Prostate gland (tissue), 2 donors: ENCODE results near the gene DAD1. TPM values are rescaled to one million over a fixed set of nuclear protein-coding genes. Genes with fewer than 3 reads are reported as not detected.
A peak's percentile ranks its signal among the peaks of the same experiment; 100 is the strongest.

Experiments used
- DNase-seq: peaks from one replicate; pipeline ENCODE4 v3.0.0-alpha.2; 2019; ENCODE audit warnings: low spot score
- H3K27ac ChIP-seq, 2 donors: fragments of 200-600 bp; sonication (generic); 2 replicates each; pipeline ENCODE4 v1.5.1; 2017 to 2019
- H3K27me3 ChIP-seq: fragments of 200-600 bp; sonication (generic); replicated peaks from 2 replicates; pipeline ENCODE4 v1.5.1; 2019; ENCODE audit not compliant: insufficient read depth
- H3K36me3 ChIP-seq, 2 donors: fragments of 200-600 bp; sonication (generic); 1 replicate in 1 of 2; 2 replicates in 1 of 2; pipeline versions ENCODE4 v1.5.1 to v1.8.1; 2017 to 2019
- H3K4me1 ChIP-seq: fragments of 200-600 bp; sonication (generic); replicated peaks from 2 replicates; pipeline ENCODE4 v1.5.1; 2019
- H3K4me3 ChIP-seq, 2 donors: fragments of 200-600 bp; sonication (generic); 2 replicates each; pipeline ENCODE4 v1.5.1; 2017 to 2019
- H3K9me3 ChIP-seq: fragments of 200-600 bp; sonication (generic); 2 replicates; pipeline ENCODE4 v1.5.1; 2017
- POLR2A ChIP-seq: fragments of 450-650 bp; IDR thresholded peaks from one replicate; pipeline ENCODE4 v1.6.1; 2016; ENCODE audit warnings: antibody characterized with exemption, mild to moderate bottlenecking
- POLR2AphosphoS5 ChIP-seq: sonication (generic); formaldehyde crosslinking; IDR thresholded peaks from one replicate; pipeline ENCODE4 v1.6.1; 2017; ENCODE audit warnings: antibody characterized with exemption
- WGBS: methylation state at CpG from one replicate; pipeline ENCODE4 v1.1.5; 2018; 5-methylcytosine and 5-hydroxymethylcytosine counted together
- intact Hi-C: fragments of 100-400 bp; cut with DNase I; formaldehyde crosslinking; loops from one replicate; pipeline ENCODE4 v1.14.2; 2022
- total RNA-seq, 2 donors: library from RNA; depleted of rRNA; stranded (reverse); fragments of >200 nt; gene quantifications; one replicate each; pipeline ENCODE4 v1.1.0, GENCODE V29; 2016
- TF ChIP-seq, protein P1 (sequence below), 4 experiments: fragments of 200-600 bp in 2 of 4; fragments of 450-650 bp in 2 of 4; sonication (generic) in 2 of 4; IDR thresholded peaks; 1 replicate in 3 of 4; 2 replicates in 1 of 4; pipeline ENCODE4 v1.5.1; 2016 to 2019; ENCODE audit warnings: antibody characterized with exemption in 4 of 4, mild to moderate bottlenecking in 2 of 4, moderate library complexity in 2 of 4

DAD1 gene
- total RNA-seq, 2 donors from 2014 or later = 231 to 289 TPM

DNA sequence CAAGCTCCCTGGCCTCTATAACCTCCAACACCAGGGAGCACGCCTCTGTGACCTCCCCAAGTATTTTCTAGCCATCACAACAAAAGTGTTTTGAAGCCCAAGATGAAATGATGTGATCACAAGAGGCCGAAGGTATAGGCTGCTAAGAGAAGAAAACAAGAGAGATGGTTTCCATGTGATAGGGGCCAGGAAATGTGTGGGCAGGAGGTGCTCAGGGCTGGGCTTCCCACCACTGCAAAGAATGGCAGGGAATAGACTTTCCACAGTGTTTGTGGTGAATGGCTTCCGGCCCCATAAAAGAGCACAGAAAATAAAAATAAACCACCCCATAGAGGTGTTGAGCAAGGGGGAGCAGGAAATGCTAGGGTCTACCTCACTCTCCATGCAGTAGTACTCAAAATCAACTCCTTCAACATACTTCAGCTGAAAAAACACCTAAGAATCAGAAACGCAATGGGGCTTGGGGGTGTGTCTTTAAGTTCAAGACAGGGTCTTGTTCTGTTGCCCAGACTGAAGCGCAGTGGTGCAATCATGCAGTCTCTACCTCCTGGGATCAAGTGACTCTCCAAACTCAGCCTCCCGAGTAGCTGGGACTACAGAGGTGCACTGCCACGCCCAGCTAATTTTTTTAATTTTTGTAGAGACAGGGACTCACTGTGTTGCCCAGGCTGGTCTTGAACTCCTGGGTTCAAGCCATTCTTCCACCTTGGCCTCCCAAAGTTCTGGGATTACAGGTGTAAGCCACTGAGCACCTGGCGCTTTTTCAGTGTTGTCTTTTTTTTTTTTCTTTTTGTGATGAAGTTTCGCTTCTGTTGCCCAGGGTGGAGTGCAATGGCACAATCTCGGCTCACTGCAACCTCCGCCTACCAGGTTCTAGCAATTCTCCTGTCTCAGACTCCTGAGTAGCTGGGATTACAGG is 27.1 kb downstream of the DAD1 start:
- Histone ChIP-seq H3K36me3 (no peaks in the 10 kb centered on the region), H3K4me1 (no peaks in the 10 kb centered on the region), H3K4me3 (no peak overlapping the region), H3K9me3 (no peaks in the 10 kb centered on the region), H3K27me3 (no peaks in the 10 kb centered on the region), H3K27ac (no peak overlapping the region)
- DNase-seq = no peak
- TF ChIP-seq, protein P1, sequence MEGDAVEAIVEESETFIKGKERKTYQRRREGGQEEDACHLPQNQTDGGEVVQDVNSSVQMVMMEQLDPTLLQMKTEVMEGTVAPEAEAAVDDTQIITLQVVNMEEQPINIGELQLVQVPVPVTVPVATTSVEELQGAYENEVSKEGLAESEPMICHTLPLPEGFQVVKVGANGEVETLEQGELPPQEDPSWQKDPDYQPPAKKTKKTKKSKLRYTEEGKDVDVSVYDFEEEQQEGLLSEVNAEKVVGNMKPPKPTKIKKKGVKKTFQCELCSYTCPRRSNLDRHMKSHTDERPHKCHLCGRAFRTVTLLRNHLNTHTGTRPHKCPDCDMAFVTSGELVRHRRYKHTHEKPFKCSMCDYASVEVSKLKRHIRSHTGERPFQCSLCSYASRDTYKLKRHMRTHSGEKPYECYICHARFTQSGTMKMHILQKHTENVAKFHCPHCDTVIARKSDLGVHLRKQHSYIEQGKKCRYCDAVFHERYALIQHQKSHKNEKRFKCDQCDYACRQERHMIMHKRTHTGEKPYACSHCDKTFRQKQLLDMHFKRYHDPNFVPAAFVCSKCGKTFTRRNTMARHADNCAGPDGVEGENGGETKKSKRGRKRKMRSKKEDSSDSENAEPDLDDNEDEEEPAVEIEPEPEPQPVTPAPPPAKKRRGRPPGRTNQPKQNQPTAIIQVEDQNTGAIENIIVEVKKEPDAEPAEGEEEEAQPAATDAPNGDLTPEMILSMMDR (IDR thresholded peaks at IDR 0.05) = no peak
- TF ChIP-seq POLR2AphosphoS5 (no peak), POLR2A (no peak)
- intact Hi-C loops = no loop called here
- 66% methylated on average over 11 of the region's 11 CpGs for WGBS

DNA sequence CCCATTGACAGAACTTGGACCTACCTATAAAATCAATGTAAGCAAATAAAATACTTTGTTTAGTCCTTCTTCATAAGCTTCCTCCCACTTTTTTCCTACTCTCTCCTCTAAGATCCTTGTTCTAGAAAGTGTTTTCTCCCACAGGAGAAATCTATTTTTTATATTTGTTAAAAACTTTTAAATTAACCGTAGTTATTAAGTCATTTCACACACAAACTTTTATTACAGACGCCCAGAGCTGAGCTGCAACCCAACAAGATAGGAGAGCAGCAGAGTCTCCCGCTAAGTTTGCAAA is 27.7 kb downstream of the DAD1 start:
- H3K4me1 ChIP-seq = no peaks in the 10 kb centered on the region
- H3K4me3 ChIP-seq = no peak overlapping the region
- no peak for DNase-seq
- H3K27ac ChIP-seq = no peak overlapping the region
- H3K36me3 ChIP-seq = no peaks in the 10 kb centered on the region
- intact Hi-C loops = no loop called here
- 32% methylated on average over 3 of the region's 3 CpGs for WGBS
- no peaks in the 10 kb centered on the region for H3K9me3 ChIP-seq
- no peak for TF ChIP-seq POLR2AphosphoS5
- TF ChIP-seq, protein P1 (IDR thresholded peaks at IDR 0.05) = peak in 1 of 4 experiments; percentile 3
- TF ChIP-seq POLR2A = no peak
- no peaks in the 10 kb centered on the region for H3K27me3 ChIP-seq

DNA sequence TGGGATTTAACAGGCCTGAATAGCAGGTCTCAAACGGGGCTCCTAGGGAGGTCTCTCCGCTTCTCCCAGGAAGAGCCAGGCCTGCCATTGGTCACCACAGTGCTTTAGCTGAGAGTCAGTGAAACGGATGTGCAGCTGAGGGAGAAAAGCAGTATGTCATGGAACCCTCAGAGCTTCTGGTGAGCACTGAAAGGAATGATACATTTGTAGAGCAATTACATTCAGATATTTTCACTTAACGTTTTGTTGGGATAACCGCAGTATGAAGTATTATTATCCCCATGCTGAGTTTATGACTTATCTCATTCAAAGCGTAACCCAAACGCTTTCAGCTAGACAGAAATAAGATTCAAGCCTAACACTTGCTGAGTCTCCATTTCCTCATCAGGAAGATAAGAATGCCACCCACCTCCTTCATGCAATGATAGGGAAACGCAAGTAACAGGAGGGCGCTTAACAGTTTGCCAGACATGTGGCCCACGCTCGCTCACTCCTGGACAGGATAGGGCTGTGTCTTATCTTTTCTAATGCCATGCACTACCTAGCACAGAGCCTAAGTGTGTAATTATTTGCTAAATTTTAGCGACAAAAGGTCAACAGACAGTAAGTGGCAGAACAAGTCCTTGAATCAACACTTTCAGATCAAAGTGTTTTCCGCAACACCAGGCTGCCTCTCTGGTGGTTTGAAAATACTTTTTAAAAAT is 28.2 kb downstream of the DAD1 start:
- Histone ChIP-seq H3K9me3 (no peaks in the 10 kb centered on the region), H3K27ac (no peak overlapping the region), H3K27me3 (no peaks in the 10 kb centered on the region), H3K4me1 (no peaks in the 10 kb centered on the region), H3K4me3 (no peak overlapping the region), H3K36me3 (no peaks in the 10 kb centered on the region)
- WGBS = 42% methylated on average over 13 of the region's 13 CpGs
- peak; percentile 47 for DNase-seq
- intact Hi-C loops = no loop called here
- TF ChIP-seq POLR2A (no peak), POLR2AphosphoS5 (peak; percentile 76)

DNA sequence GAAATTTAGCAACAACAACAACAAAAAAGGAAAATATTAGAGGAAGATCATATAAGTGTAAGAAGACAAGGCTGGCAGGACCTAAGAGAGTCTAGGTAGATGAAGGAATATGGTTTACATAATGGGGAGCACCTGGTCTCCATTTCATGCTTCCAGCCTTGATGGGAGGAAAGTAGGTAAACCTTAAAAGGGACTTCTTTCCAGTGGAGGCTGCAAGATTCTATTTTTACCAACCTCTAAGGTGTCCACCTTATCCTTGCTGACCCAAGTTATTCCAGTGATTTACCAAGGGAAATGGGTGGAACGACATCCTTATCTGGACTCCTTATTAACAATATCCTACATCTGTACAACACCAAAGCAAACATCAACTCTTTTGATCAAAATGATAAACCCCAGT is 30.0 kb downstream of the DAD1 start:
- intact Hi-C loops = loop anchor here (5.0 kb wide), 2 partner anchors 167 to 293 kb away; no protein-coding TSS in a partner anchor
- no peak for TF ChIP-seq POLR2AphosphoS5
- TF ChIP-seq, protein P1 (IDR thresholded peaks at IDR 0.05) = no peak
- no peak for TF ChIP-seq POLR2A
- DNase-seq = no peak
- Histone ChIP-seq H3K27ac (no peak overlapping the region), H3K4me3 (no peak overlapping the region), H3K9me3 (no peaks in the 10 kb centered on the region), H3K36me3 (no peaks in the 10 kb centered on the region), H3K27me3 (no peaks in the 10 kb centered on the region), H3K4me1 (no peaks in the 10 kb centered on the region)
- 67% methylated on average over 1 of the region's 1 CpG for WGBS

DNA sequence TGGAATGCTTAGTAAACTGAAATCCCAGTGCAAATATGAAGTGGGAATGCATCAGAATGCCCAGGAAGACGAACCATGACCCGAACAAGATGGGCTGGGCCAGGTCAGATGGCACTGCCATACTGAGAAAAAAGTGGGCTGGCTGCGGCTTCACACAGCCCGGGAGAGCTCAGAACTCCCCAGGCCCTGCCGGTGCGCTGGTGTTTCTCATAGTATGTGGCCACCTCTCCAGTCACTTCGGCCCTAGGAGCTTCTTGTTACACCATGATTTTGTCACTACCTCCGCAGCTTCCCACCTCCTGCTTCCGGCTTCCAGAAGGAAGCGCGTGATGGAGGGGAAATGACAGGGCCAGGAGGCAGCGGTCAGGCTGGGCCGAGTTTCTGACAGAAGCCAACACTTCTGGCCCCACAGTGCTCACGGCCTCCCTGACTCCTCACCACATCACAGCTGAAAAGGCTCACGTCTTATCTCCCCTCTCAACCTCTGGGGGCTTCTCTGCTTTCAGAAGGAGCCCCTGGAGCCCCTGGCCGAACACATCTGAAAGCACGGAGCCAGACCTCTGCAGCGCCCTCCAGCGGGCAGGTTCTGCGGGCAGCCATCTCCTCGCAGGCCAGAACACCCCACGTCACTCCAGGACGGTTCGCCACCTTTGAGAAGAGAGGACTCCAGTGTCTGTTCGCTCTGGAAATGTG is 30.7 kb downstream of the DAD1 start:
- no peaks in the 10 kb centered on the region for H3K27me3 ChIP-seq
- intact Hi-C loops = loop anchor here (5.0 kb wide), 2 partner anchors 166 to 294 kb away; no protein-coding TSS in a partner anchor
- TF ChIP-seq, protein P1 (IDR thresholded peaks at IDR 0.05) = no peak
- no peak for TF ChIP-seq POLR2AphosphoS5
- TF ChIP-seq POLR2A = no peak
- H3K4me3 ChIP-seq = no peak overlapping the region
- no peaks in the 10 kb centered on the region for H3K36me3 ChIP-seq
- no peak overlapping the region for H3K27ac ChIP-seq
- no peaks in the 10 kb centered on the region for H3K4me1 ChIP-seq
- no peak for DNase-seq
- H3K9me3 ChIP-seq = no peaks in the 10 kb centered on the region
- 84% methylated on average over 25 of the region's 25 CpGs for whole genome bisulfite sequencing
